GM10266 (cell line): Measurements from ENCODE around the gene ZSWIM6.

Source experiments
- DNase-seq: peaks from one replicate; pipeline ENCODE4 v3.0.0; 2012; ENCODE audit errors: extremely low spot score
- TF ChIP-seq, protein P1 (sequence below): IDR thresholded peaks from 2 replicates; pipeline ENCODE4 v1.5.1; 2012; ENCODE audit warnings: mild to moderate bottlenecking, low read depth; ENCODE audit not compliant: control insufficient read depth, insufficient read depth; ENCODE audit errors: missing control alignments

Gene ZSWIM6

DNA sequence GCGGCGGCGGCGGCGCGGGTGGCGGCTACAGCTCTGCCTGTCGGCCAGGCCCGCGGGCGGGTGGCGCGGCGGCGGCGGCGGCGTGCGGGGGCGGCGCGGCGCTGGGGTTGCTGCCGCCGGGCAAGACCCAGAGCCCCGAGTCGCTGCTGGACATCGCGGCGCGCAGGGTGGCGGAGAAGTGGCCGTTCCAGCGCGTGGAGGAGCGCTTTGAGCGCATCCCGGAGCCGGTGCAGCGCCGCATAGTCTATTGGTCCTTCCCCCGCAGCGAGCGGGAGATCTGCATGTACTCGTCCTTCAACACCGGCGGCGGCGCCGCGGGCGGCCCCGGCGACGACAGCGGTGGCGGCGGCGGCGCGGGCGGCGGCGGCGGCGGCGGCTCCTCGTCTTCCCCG lies 296 bp downstream of the ZSWIM6 start:
- TF ChIP-seq, protein P1, sequence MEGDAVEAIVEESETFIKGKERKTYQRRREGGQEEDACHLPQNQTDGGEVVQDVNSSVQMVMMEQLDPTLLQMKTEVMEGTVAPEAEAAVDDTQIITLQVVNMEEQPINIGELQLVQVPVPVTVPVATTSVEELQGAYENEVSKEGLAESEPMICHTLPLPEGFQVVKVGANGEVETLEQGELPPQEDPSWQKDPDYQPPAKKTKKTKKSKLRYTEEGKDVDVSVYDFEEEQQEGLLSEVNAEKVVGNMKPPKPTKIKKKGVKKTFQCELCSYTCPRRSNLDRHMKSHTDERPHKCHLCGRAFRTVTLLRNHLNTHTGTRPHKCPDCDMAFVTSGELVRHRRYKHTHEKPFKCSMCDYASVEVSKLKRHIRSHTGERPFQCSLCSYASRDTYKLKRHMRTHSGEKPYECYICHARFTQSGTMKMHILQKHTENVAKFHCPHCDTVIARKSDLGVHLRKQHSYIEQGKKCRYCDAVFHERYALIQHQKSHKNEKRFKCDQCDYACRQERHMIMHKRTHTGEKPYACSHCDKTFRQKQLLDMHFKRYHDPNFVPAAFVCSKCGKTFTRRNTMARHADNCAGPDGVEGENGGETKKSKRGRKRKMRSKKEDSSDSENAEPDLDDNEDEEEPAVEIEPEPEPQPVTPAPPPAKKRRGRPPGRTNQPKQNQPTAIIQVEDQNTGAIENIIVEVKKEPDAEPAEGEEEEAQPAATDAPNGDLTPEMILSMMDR: no peak
- DNase-seq: peak; percentile 60

GRCh38 chr5:61332851-61333320 lies 828 bp downstream of the ZSWIM6 start:
- TF ChIP-seq, protein P1: no peak
- DNase-seq: peak; percentile 54

- no peak for DNase-seq
These were observed 1.4 kb downstream of the ZSWIM6 start for GRCh38 chr5:61333321-61333953.

GRCh38 chr5:61333954-61334867 lies 2.2 kb downstream of the ZSWIM6 start:
- TF ChIP-seq, protein P1: no peak
- no peak for DNase-seq

More at GRCh38 chr5:61333321-61333953, 1.4 kb downstream of the ZSWIM6 start:
- TF ChIP-seq, protein P1: no peak

DNA sequence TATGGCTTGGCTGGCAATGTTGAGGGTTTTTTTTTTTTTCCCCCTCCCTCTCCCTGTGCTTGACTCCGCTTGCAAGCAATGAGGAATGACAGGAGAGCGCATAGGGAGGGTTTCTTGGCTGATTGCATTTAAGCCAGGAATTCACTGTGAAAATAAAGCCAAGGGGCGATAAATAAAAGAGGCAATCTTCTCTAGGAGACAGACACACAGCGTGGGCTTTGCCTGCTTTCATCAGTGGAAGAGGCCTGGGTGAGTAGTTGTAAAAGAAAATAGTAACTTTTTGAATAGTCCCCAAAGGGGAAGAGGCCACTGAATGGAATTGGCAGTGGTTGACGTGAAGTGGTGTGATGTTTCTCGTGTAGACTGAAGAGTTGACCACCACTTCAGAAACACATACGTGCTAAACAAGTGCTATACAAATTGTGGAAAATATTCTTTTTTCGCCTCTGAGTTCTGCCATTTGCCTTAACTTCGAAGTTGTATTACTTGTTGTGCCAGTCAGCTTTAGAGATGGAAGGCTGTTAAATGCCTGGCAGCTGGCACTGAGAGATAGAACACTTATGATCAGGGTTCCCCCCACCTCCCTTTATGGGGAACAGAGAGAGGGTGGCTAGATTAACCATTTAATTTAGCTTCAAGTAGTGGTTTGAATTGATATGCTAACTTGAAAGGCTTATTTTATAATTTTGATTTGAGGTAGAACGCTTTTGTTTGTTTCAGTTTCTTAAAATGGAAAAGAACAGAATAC lies 3.0 kb downstream of the ZSWIM6 start:
- TF ChIP-seq, protein P1: no peak

GRCh38 chr5:61339764-61340163 lies 7.7 kb downstream of the ZSWIM6 start:
- TF ChIP-seq, protein P1: no peak

More for the DNA sequence above, 3.0 kb downstream of the ZSWIM6 start:
- no peak for DNase-seq

More at GRCh38 chr5:61339764-61340163, 7.7 kb downstream of the ZSWIM6 start:
- DNase-seq: no peak
